HG03280 (cell line): ENCODE measurements around the gene ASCL5.

Source experiments
- ATAC-seq: cut with Tn5 transposase; IDR thresholded peaks from one replicate; pipeline ENCODE4 v1.9.1; 2021; ENCODE audit warnings: mild to moderate bottlenecking, moderate library complexity; ENCODE audit not compliant: unreplicated experiment

ASCL5 gene

DNA sequence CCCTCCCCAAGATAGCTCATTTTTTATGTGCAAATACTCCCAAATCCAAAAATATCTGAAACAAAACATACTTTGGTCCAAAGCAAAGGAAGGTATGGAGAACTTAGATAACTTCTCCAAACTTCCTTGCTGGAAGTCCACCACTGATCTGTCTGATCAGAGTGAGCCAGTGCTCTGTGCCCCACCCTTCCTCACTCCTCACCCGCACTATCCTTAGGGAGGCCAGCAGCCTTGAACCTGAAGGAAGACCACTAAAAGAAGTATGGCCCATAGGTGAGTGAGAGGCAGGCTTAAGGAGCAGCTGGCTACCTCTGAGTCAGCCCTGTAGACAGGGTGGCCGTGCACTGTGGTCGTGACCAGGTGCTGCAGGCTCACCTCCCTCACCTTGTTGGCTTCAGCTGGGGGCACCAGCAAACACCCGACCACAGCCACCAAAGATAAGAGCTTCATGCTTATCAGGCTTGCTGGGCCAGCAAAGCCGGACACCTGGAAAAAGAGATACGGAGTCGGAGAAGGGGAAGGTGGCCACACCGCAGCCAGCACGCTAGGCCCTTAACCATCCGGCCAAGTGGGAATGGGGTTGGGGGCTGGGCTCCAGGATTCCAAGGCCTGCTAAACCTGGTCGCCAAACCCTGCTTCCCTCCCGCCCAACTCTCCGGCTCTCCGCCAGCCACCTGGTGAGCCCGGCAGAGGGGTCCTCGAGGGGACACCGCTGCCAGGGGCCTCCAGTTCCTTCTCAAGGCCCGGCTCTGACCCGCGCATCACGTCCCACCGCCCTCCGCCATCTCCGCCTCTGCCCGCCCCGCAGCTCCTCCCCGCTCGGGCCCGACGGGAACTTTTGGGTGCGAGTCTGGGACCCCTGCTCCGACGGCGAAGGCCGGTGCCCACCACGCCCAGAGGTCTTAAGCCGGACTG lies 26.7 kb upstream of the ASCL5 start:
- peak; percentile 64 for ATAC-seq

GRCh38 chr1:201149400-201149799 lies 22.4 kb upstream of the ASCL5 start:
- ATAC-seq = no peak

GRCh38 chr1:201147396-201148015 lies 20.5 kb upstream of the ASCL5 start:
- ATAC-seq = no peak

DNA sequence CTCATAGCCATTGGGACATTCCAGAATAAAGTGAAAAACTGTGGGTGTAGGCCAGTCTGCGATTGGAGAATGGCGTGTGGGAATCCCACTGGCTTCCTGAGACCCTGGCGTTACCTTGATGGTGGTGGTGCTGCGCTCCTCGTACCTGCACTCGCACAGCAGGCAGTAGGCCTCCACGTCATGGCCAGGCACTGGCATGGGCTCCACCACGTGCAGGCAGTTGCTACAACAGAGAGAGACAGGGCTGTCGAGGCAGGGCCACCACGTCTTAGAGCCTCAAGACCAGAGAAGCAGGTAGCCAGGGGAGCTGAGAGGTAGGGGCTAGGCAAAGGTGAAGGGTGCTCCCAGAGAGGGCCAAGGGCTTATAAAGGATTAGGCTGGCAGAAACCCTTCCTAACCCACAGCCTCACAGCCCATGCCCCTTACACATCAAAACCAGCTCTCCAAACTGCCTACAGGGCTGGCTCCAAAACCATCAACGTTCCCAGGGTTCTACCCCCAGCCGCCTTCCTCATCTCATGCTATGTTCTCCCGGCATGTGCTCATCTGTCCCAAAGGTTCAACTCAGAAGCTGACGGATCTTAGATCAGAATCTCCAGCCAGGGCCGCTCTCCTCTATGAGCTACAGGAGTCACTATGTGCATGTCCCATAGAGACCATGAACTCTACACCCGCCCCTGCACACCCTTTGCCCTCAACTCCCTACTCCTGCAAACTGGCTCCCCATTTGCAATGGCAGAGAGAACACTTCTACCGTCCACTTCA lies 19.8 kb upstream of the ASCL5 start:
- no peak for ATAC-seq

DNA sequence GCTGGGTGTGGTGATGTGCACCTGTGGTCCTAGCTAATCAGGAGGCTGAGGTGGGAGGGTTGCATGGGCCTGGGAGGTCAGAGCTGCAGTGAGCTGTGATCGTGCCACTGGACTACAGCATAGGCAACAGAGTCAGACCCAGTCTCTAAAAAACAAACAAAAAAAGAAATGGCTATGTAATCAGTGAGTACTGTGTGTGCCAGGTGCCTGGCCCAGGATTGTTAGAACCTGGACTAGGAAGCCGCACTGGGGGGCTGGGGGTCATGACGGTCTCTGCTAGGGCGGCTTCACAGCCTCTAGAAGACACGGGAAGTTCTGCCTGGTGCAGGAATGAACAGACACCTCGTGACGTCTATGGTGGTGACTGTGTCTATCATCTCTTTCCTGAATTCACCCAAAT lies 18.8 kb upstream of the ASCL5 start:
- ATAC-seq = no peak

GRCh38 chr1:201145132-201145531 lies 18.1 kb upstream of the ASCL5 start:
- no peak for ATAC-seq

DNA sequence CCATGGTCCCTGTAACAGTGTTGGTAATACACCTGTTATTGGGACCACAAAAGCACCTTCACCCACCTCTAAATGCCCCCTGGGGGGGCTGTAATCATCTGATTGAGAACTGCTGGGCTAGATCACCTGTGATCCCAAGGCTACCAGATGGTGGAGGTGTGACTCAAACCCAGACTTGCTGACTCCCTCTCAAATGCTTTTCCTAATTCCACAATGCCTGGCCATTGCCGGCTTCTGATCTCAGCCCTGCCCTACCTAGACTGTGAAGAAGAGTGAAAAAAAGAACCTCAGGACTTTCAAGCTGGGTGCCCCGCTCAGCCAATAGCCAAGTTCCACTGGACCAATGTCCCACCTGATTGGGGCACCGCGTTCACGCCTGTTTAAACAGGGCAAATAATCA lies 17.7 kb upstream of the ASCL5 start:
- ATAC-seq = no peak

- ATAC-seq = no peak
Observed at GRCh38 chr1:201143726-201144635, 17.0 kb upstream of the ASCL5 start.

DNA sequence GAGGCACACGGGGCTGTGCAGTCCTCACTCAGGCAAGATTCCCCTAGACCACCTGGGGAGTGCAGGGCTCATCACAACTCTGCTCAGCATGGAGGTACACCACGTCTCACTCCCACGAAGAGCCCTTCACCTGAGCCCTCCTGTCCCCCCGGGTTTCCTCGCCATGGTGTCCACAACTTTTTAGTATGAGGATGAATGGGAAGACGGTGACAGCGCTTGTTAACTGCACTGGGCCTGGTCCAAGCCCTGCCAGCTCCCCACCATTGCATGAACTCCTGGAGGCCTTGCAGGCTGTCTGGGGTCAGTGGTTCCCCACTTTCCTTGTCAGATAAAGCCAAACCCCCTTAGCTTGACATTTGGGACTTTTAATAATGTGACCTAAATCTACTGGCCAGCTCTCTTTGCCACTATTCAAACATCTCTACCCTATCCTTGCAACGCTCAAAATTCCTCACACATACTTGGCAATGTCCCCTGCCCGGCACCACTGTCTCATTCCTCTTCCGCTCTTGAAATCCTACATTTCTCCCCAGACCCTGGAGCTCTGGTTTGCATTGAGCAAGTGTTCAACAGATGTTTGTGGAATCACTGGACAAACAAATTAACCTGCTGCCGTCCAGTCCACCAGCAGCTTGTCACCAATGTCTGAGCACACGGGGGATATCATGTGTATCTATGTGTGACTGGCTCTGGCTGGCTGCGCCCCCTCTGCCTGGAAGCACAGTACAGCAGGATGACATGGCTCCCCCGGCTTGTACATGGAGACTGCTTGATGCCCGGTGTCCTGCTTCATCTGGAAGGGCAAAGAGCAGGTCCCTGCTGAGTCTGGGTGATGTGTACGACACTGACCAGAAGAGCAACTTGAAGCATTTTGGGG lies 16.1 kb upstream of the ASCL5 start:
- no peak for ATAC-seq

- ATAC-seq = no peak
Observed at GRCh38 chr1:201142011-201142848, 15.2 kb upstream of the ASCL5 start.

- no peak for ATAC-seq
Observed at GRCh38 chr1:201141418-201141817, 14.4 kb upstream of the ASCL5 start.

DNA sequence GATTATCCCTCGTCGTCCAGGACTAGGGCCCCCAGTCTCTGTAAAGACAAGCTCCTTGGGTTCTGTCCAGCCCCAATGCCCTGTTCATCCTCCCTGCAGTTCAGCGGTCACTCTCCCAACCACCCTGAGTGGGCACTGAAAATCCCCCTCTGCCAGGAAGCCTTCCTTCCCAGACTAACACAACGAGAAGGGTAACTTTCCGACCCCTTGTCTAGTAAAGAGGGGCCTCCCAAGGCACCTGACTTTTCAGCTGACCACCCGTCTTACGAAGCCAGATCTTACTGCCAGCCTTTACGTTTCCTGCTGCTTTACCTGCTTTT lies 13.9 kb upstream of the ASCL5 start:
- no peak for ATAC-seq

GRCh38 chr1:201140235-201140940 lies 13.4 kb upstream of the ASCL5 start:
- no peak for ATAC-seq

GRCh38 chr1:201139756-201140155 lies 12.8 kb upstream of the ASCL5 start:
- no peak for ATAC-seq

GRCh38 chr1:201139306-201139705 lies 12.3 kb upstream of the ASCL5 start:
- ATAC-seq = no peak

DNA sequence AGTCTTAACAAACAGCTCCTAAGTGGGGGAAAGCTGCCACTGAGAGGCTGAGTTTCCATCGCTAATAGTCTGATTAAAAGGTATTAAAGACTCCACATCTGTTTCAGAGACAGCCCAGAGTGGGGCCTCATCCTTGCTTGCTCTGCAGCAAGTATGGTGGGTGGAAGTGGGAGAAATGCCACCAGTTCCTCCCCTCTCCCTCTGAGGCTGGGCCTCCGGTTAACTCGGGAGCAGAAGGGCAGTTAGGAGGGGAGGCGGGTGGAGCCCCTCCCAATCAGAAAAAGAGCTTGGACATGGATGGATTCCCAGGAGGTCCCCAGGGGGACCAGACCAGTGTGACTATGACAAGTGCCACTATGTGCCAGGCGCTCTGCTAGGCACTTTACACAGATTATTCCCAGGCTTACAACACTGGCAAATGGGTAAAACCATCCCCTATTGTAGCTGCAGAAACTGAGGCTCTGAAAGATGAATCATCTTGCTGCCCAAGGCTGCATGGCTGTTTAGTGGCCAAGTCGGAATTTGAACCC lies 11.4 kb upstream of the ASCL5 start:
- ATAC-seq = no peak

GRCh38 chr1:201137579-201138310 lies 10.8 kb upstream of the ASCL5 start:
- no peak for ATAC-seq
